GM12878 (cell line): ENCODE measurements around the gene SMIM21. TPM values are rescaled to one million over a fixed set of nuclear protein-coding genes. Genes with fewer than 3 reads are reported as not detected.

Experiments used
- ATAC-seq: fragments of 200-7000 bp; cut with Tn5 transposase; 3 replicates; pipeline ENCODE4 v1.9.1; 2020; ENCODE audit warnings: mild to moderate bottlenecking, moderate library complexity
- BruUV-seq: library from RNA; stranded (reverse); fragments of 400-500 nt; replicated peaks from 2 replicates; lab custom pipeline; 2021; lab: Mats Ljungman, UMichigan
- CTCF ChIA-PET: fragments of 300-600 bp; sonication (Branson Sonifier 250); formaldehyde crosslinking; extraction: SDS; loops from one replicate; lab custom pipeline; 2021; ENCODE audit warnings: inconsistent platforms; lab: Yijun Ruan, JAX
- POLR2A ChIA-PET: fragments of 350-600 bp; formaldehyde crosslinking; extraction: SDS; loops from one replicate; lab custom pipeline; 2021; ENCODE audit warnings: inconsistent platforms; lab: Charles Lee
- RAD21 ChIA-PET: fragments of 300-600 bp; sonication (Branson Sonifier 250); formaldehyde crosslinking; loops from one replicate; lab custom pipeline; 2023; ENCODE audit warnings: antibody characterized with exemption; ENCODE audit not compliant: unreplicated experiment; lab: Charles Lee
- SMC1A ChIA-PET: fragments of 300-600 bp; sonication (Branson Sonifier 250); formaldehyde crosslinking; loops from one replicate; lab custom pipeline; 2023; ENCODE audit not compliant: unreplicated experiment, uncharacterized antibody; lab: Charles Lee
- DNase-seq: peaks from one replicate; pipeline ENCODE4 v3.0.0-alpha.2; 2011; ENCODE audit warnings: low read depth, low spot score
- FAIRE-seq: peaks from 3 replicates; lab custom pipeline; 2011; peaks lifted over from hg19 to GRCh38; lab: Jason Lieb, UNC
- H2AFZ ChIP-seq: 2 replicates; pipeline ENCODE4 v1.6.0; 2011; ENCODE audit warnings: low read depth, low read length, control low read depth; ENCODE audit not compliant: control insufficient read depth
- H3K27ac ChIP-seq: 2 replicates; pipeline ENCODE4 v1.5.1; 2011; ENCODE audit warnings: control low read depth; ENCODE audit not compliant: control insufficient read depth, insufficient read depth
- H3K27me3 ChIP-seq, 2 experiments: replicated peaks in 1 of 2; 2 replicates each; pipeline versions ENCODE4 v1.6.0 to v1.6.1; 2011; ENCODE audit warnings: low read length in 1 of 2; ENCODE audit not compliant: control insufficient read depth in 2 of 2, insufficient read depth in 2 of 2
- H3K36me3 ChIP-seq, 2 experiments: 2 replicates each; pipeline ENCODE4 v1.5.1; 2011; ENCODE audit warnings: low read length in 1 of 2; ENCODE audit not compliant: control insufficient read depth in 2 of 2, insufficient read depth in 2 of 2
- H3K4me1 ChIP-seq: 2 replicates; pipeline ENCODE4 v1.6.1; 2011; ENCODE audit warnings: mild to moderate bottlenecking, low read length, moderate library complexity, mixed read lengths; ENCODE audit not compliant: control insufficient read depth, insufficient read depth
- H3K4me2 ChIP-seq: 2 replicates; pipeline ENCODE4 v1.6.0; 2011; ENCODE audit warnings: control low read depth; ENCODE audit not compliant: control insufficient read depth, insufficient read depth
- H3K4me3 ChIP-seq: fragments of 200-600 bp; sonication (generic); 2 replicates; pipeline ENCODE4 v1.5.1; 2016
- H3K79me2 ChIP-seq: 2 replicates; pipeline ENCODE4 v1.6.0; 2011; ENCODE audit warnings: low read length; ENCODE audit not compliant: control insufficient read depth, insufficient read depth
- H3K9ac ChIP-seq: 2 replicates; pipeline ENCODE4 v1.8.0; 2011; ENCODE audit warnings: low read length, control low read depth, mixed read lengths; ENCODE audit not compliant: control insufficient read depth, insufficient read depth
- H3K9me3 ChIP-seq: replicated peaks from 3 replicates; pipeline ENCODE4 v1.5.1; 2011; ENCODE audit warnings: mild to moderate bottlenecking, low read length; ENCODE audit not compliant: control insufficient read depth, insufficient read depth
- H4K20me1 ChIP-seq: 2 replicates; pipeline ENCODE4 v1.6.0; 2011; ENCODE audit not compliant: control insufficient read depth, insufficient read depth
- CBX5 ChIP-seq: sonication (generic); IDR thresholded peaks from 2 replicates; pipeline ENCODE4 v1.6.1; 2016; ENCODE audit warnings: low read depth, moderate library complexity, mild to moderate bottlenecking, inconsistent platforms
- HSF1 ChIP-seq: fragments of 150-350 bp; IDR thresholded peaks from 2 replicates; pipeline ENCODE4 v1.6.1; 2014; ENCODE audit warnings: mild to moderate bottlenecking, low read depth, low read length
- JUNB ChIP-seq: IDR thresholded peaks from 2 replicates; pipeline ENCODE4 v1.6.1; 2016; ENCODE audit warnings: antibody characterized with exemption, mild to moderate bottlenecking
- RAD51 ChIP-seq: fragments of 450-650 bp; IDR thresholded peaks from 2 replicates; pipeline ENCODE4 v1.6.1; 2016; ENCODE audit warnings: moderate library complexity, mild to moderate bottlenecking, inconsistent platforms
- RB1 ChIP-seq: fragments of 450-650 bp; formaldehyde crosslinking; IDR thresholded peaks from 2 replicates; pipeline ENCODE4 v1.6.1; 2017; ENCODE audit warnings: mild to moderate bottlenecking, borderline replicate concordance
- WGBS: methylation state at CpG from one replicate; pipeline ENCODE4 v1.1.6; 2016; ENCODE audit warnings: low lambda C conversion rate; ENCODE audit not compliant: insufficient replicate concordance, insufficient coverage; ENCODE audit errors: missing lambda C conversion rate; 5-methylcytosine and 5-hydroxymethylcytosine counted together
- in situ Hi-C: fragments of 300-500 bp; cut with MboI; formaldehyde crosslinking; loops from 9 replicates; pipeline ENCODE4 v1.14.3; 2018; ENCODE audit warnings: mixed read lengths
- intact Hi-C: fragments of 100-400 bp; cut with micrococcal nuclease; formaldehyde crosslinking; loops from one replicate; pipeline ENCODE4 v1.14.2; 2022; ENCODE audit not compliant: unreplicated experiment
- polyA plus RNA-seq, 11 experiments: library from polyadenylated mRNA; depleted of rRNA in 4 of 11; unstranded in 6 of 11; stranded (reverse) in 5 of 11; fragments of >200 nt; fragmentation: Nextera tagmentation in 4 of 11; fragmentation: Illumina TruSeq in 1 of 11; extraction: Ambion mirVana in 4 of 11; extraction: Trizol in 1 of 11; gene quantifications; 1 replicate in 1 of 11; 2 replicates in 10 of 11; pipeline versions ENCODE4 v1.2.1 to v1.2.3, GENCODE V29; 2011 to 2016; ENCODE audit warnings: inconsistent platforms in 2 of 11, missing spikeins in 2 of 11, low read depth in 1 of 11
- total RNA-seq, 4 experiments: library from RNA; depleted of rRNA in 3 of 4; stranded (reverse); fragments of >200 nt in 3 of 4; fragmentation: Illumina TruSeq in 1 of 4; extraction: Trizol in 1 of 4; gene quantifications; 2 replicates each; pipeline versions ENCODE4 v1.2.1 to v1.2.3, GENCODE V29; 2013 to 2021
- TF ChIP-seq, protein P1 (sequence below): fragments of 450-650 bp; conservative IDR thresholded peaks from 2 replicates; pipeline ENCODE4 v1.6.1; 2017; ENCODE audit warnings: mild to moderate bottlenecking, moderate library complexity

The SMIM21 gene
- total and polyA plus RNA-seq, 10 of the 15 experiments (the other 5 are each of a cell fraction or from before 2014, with no cell fraction given), result not detected

DNA sequence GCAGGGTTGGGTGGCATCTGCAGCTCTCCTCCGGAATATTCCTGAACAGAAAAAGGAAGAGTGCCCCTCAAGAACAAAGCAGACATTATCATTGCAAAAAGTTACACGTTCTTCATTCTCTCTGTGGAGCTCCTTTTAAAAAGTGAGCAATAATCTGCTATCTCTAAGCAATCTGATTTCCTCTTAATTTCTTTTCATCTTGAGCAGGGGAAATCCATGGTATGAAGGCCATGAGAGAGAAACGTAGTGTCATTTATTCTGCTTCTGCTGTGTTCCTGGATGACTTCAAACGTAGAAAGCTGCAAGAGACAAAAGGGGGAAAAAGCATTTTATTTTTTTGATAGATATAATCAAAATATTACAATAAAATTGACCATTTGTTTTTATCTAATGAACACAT lies 16.9 kb downstream of the SMIM21 start (continued):
- TF ChIP-seq, protein P1, sequence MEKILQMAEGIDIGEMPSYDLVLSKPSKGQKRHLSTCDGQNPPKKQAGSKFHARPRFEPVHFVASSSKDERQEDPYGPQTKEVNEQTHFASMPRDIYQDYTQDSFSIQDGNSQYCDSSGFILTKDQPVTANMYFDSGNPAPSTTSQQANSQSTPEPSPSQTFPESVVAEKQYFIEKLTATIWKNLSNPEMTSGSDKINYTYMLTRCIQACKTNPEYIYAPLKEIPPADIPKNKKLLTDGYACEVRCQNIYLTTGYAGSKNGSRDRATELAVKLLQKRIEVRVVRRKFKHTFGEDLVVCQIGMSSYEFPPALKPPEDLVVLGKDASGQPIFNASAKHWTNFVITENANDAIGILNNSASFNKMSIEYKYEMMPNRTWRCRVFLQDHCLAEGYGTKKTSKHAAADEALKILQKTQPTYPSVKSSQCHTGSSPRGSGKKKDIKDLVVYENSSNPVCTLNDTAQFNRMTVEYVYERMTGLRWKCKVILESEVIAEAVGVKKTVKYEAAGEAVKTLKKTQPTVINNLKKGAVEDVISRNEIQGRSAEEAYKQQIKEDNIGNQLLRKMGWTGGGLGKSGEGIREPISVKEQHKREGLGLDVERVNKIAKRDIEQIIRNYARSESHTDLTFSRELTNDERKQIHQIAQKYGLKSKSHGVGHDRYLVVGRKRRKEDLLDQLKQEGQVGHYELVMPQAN, result no peak
- no peak for TF ChIP-seq RB1
- TF ChIP-seq RAD51, result no peak
- TF ChIP-seq HSF1, result no peak
- no peak for TF ChIP-seq JUNB

DNA sequence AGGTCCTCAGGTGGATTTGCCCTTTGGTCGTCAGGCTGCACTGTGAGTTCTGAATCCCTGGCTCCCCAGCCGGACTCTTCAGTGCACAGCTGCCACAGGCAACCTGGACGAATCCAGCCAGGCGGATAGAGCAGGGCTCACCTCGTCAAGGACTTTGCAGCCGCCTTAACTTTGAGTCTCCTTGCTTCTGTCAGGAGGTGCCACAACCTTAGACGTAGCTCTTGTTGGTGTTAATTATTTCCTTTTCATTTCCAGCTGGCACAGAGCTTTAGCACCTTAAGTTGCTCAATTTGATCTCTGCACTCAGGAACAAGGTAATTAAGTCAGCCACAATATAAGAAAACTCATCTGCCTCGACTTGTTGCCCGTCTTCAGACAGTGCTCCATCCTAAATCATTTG lies 17.7 kb downstream of the SMIM21 start:
- H2AFZ ChIP-seq, result no peak overlapping the region
- ATAC-seq (no peak), DNase-seq (no peak), FAIRE-seq (no peak)
- no peaks in the 10 kb centered on the region for H3K36me3 ChIP-seq
- 15% methylated on average over 9 of the region's 9 CpGs for WGBS
- ChIA-PET POLR2A (no interaction called here), RAD21 (no interaction called here), SMC1A (no interaction called here), CTCF (interaction anchor here (0.6 kb wide), 1 partner anchor 141 kb away, joined by 3 read pairs; no protein-coding TSS in a partner anchor)
- H3K27me3 ChIP-seq, result no peaks in the 10 kb centered on the region; a peak in 1 of 4 replicates
- no peak overlapping the region for H3K27ac ChIP-seq
- TF ChIP-seq CBX5, result no peak
- H3K9me3 ChIP-seq, result no peaks in the 10 kb centered on the region
- H3K79me2 ChIP-seq, result no peaks in the 10 kb centered on the region
- no peaks in the 10 kb centered on the region for H3K4me1 ChIP-seq
- no peak overlapping the region for H3K4me3 ChIP-seq
- no TSS peak for BruUV-seq
- H3K4me2 ChIP-seq, result no peak overlapping the region
- intact Hi-C loops, result no loop called here
- H3K9ac ChIP-seq, result no peak overlapping the region
- H4K20me1 ChIP-seq, result no peaks in the 10 kb centered on the region
- in situ Hi-C loops, result no loop called here
